ENCODE results near the gene HOXB9.
A peak's percentile ranks its signal among the peaks of the same experiment; 100 is the strongest.

The HOXB9 gene

GRCh38 chr17:48618256-48618896 is 7.8 kb downstream of the HOXB9 start:
- H3K36me3 ChIP-seq (ENCODE audit: insufficient read depth): no peaks in the 10 kb centered on the region
- H3K4me3 ChIP-seq (IDR thresholded peaks at IDR 0.05; ENCODE audit: insufficient read depth, low read depth, low read length): no peak overlapping the region
- peak overlapping the region; percentile 53; the same call in 1 of the 2 replicates for H3K4me2 ChIP-seq
- H3K27ac ChIP-seq: no peak overlapping the region
- H3K27me3 ChIP-seq (ENCODE audit: insufficient read depth, low read depth): peaks cover 81% of the 10 kb centered on the region
- H2AFZ ChIP-seq (ENCODE audit: low read depth): no peak overlapping the region
- no peak overlapping the region for H3K9ac ChIP-seq
- H3K79me2 ChIP-seq (ENCODE audit: insufficient read depth, low read depth): no peaks in the 10 kb centered on the region
- TF ChIP-seq, protein P1, sequence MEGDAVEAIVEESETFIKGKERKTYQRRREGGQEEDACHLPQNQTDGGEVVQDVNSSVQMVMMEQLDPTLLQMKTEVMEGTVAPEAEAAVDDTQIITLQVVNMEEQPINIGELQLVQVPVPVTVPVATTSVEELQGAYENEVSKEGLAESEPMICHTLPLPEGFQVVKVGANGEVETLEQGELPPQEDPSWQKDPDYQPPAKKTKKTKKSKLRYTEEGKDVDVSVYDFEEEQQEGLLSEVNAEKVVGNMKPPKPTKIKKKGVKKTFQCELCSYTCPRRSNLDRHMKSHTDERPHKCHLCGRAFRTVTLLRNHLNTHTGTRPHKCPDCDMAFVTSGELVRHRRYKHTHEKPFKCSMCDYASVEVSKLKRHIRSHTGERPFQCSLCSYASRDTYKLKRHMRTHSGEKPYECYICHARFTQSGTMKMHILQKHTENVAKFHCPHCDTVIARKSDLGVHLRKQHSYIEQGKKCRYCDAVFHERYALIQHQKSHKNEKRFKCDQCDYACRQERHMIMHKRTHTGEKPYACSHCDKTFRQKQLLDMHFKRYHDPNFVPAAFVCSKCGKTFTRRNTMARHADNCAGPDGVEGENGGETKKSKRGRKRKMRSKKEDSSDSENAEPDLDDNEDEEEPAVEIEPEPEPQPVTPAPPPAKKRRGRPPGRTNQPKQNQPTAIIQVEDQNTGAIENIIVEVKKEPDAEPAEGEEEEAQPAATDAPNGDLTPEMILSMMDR (conservative IDR thresholded peaks at IDR 0.05; ENCODE audit: low read depth, low read length): peak; percentile 95
- no peaks in the 10 kb centered on the region for H4K20me1 ChIP-seq (ENCODE audit: insufficient read depth)
- peaks cover 15% of the 10 kb centered on the region for H3K4me1 ChIP-seq (ENCODE audit: low read depth, poor library complexity, severe bottlenecking)

- TF ChIP-seq, protein P1 (conservative IDR thresholded peaks at IDR 0.05; ENCODE audit: low read depth, low read length): no peak
- H3K27ac ChIP-seq: no peak overlapping the region
- no peak overlapping the region for H3K4me3 ChIP-seq (IDR thresholded peaks at IDR 0.05; ENCODE audit: insufficient read depth, low read depth, low read length)
- H3K9ac ChIP-seq: no peak overlapping the region
- no peaks in the 10 kb centered on the region for H3K36me3 ChIP-seq (ENCODE audit: insufficient read depth)
- no peak overlapping the region for H3K4me2 ChIP-seq
- peaks cover 15% of the 10 kb centered on the region for H3K4me1 ChIP-seq (ENCODE audit: low read depth, poor library complexity, severe bottlenecking)
- no peaks in the 10 kb centered on the region for H3K79me2 ChIP-seq (ENCODE audit: insufficient read depth, low read depth)
- peaks cover 76% of the 10 kb centered on the region for H3K27me3 ChIP-seq (ENCODE audit: insufficient read depth, low read depth)
- no peak overlapping the region for H2AFZ ChIP-seq (ENCODE audit: low read depth)
- no peaks in the 10 kb centered on the region for H4K20me1 ChIP-seq (ENCODE audit: insufficient read depth)
Observed at GRCh38 chr17:48617471-48618255, 8.5 kb downstream of the HOXB9 start.

GRCh38 chr17:48616717-48617470 is 9.3 kb downstream of the HOXB9 start:
- H2AFZ ChIP-seq (ENCODE audit: low read depth): no peak overlapping the region
- H3K36me3 ChIP-seq (ENCODE audit: insufficient read depth): no peaks in the 10 kb centered on the region
- H4K20me1 ChIP-seq (ENCODE audit: insufficient read depth): no peaks in the 10 kb centered on the region
- H3K4me2 ChIP-seq: no peak overlapping the region
- H3K27me3 ChIP-seq (ENCODE audit: insufficient read depth, low read depth): peaks cover 69% of the 10 kb centered on the region
- H3K27ac ChIP-seq: no peak overlapping the region
- TF ChIP-seq, protein P1 (conservative IDR thresholded peaks at IDR 0.05; ENCODE audit: low read depth, low read length): no peak
- H3K79me2 ChIP-seq (ENCODE audit: insufficient read depth, low read depth): no peaks in the 10 kb centered on the region
- H3K4me3 ChIP-seq (IDR thresholded peaks at IDR 0.05; ENCODE audit: insufficient read depth, low read depth, low read length): no peak overlapping the region
- peaks cover 15% of the 10 kb centered on the region for H3K4me1 ChIP-seq (ENCODE audit: low read depth, poor library complexity, severe bottlenecking)
- H3K9ac ChIP-seq: no peak overlapping the region

DNA sequence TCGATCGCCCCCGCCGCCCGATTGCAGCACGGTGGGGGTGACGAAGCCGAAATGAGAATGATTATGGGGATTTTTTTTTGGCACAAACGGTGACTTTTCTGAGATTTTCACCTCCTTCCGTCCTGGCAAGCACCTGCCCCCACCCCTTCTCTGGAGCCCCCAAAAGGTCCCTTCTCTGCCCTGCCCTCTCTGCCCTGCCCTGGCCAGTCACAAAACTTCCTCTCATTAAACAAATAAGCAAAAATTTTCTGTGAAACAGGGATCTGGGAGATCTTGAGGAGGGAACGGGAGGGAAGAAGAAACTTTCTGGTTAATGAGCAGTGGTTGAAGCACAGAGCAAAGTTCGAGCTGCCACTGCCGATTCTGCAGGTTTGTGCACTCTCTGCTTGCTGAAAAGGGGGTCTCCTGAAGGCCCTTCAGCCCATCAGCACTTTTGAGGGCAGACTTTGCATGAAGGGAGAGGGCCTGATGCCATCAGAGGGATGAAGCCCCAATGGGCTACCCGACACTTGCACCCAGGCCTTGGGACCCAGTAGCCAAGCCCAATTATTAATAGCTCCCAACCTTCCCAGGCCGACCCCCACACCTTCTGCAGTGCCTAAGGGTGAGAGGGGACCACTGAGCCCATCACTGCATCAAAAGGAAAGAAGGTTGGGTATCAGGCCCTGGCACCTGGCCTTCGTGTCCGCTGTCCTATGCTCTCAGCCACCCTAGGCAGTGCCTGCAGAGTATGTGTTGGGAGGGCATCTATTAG is 10.0 kb downstream of the HOXB9 start:
- no peak overlapping the region for H2AFZ ChIP-seq (ENCODE audit: low read depth)
- H3K27ac ChIP-seq: no peak overlapping the region
- H3K36me3 ChIP-seq (ENCODE audit: insufficient read depth): no peaks in the 10 kb centered on the region
- H3K4me2 ChIP-seq: no peak overlapping the region
- H3K4me1 ChIP-seq (ENCODE audit: low read depth, poor library complexity, severe bottlenecking): peaks cover 15% of the 10 kb centered on the region
- peaks cover 69% of the 10 kb centered on the region for H3K27me3 ChIP-seq (ENCODE audit: insufficient read depth, low read depth)
- H3K9ac ChIP-seq: no peak overlapping the region
- H3K4me3 ChIP-seq (IDR thresholded peaks at IDR 0.05; ENCODE audit: insufficient read depth, low read depth, low read length): no peak overlapping the region
- TF ChIP-seq, protein P1 (conservative IDR thresholded peaks at IDR 0.05; ENCODE audit: low read depth, low read length): no peak
- H3K79me2 ChIP-seq (ENCODE audit: insufficient read depth, low read depth): no peaks in the 10 kb centered on the region
- H4K20me1 ChIP-seq (ENCODE audit: insufficient read depth): no peaks in the 10 kb centered on the region
